Measurements from ENCODE around the gene P3H2. TPM values are rescaled to one million over a fixed set of nuclear protein-coding genes. Genes with fewer than 3 reads are reported as not detected.
"Not testable (repeated sequence)": the region's sequence is repeated elsewhere in the genome, so short reads cannot be mapped to it uniquely, and the experiment has no call there.

P3H2 gene
- total and polyA plus RNA-seq, 2 donors (not counting 1 experiment from before 2014, with no cell fraction given) = 20.5 to 21.6 TPM

DNA sequence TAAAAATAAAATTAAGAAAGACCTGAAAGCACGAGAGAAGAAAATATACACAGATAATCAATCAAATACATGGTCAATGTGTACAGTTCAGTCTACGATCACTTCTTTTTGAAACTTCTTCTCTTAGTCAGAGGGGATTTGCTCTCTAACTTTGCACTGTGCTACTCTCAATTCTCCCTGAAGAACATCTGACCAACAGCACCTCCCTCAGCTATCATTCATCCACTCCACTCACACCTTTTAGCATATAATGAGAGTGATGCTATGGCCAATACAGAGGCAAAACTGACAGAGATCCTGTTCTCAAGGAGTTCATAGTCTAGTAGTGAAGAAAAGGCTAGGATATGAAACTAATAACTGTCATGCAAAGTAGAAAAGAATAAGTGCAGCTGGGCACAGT, 45.9 kb downstream of the P3H2 start:
- TF ChIP-seq, protein P1, sequence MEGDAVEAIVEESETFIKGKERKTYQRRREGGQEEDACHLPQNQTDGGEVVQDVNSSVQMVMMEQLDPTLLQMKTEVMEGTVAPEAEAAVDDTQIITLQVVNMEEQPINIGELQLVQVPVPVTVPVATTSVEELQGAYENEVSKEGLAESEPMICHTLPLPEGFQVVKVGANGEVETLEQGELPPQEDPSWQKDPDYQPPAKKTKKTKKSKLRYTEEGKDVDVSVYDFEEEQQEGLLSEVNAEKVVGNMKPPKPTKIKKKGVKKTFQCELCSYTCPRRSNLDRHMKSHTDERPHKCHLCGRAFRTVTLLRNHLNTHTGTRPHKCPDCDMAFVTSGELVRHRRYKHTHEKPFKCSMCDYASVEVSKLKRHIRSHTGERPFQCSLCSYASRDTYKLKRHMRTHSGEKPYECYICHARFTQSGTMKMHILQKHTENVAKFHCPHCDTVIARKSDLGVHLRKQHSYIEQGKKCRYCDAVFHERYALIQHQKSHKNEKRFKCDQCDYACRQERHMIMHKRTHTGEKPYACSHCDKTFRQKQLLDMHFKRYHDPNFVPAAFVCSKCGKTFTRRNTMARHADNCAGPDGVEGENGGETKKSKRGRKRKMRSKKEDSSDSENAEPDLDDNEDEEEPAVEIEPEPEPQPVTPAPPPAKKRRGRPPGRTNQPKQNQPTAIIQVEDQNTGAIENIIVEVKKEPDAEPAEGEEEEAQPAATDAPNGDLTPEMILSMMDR (conservative IDR thresholded peaks at IDR 0.05 in 1 of 2, IDR thresholded peaks at IDR 0.05 in 1 of 2; ENCODE audit: low read depth in 1 of 2, low read length in 2 of 2) = no peak
- TF ChIP-seq EZH2 (IDR thresholded peaks at IDR 0.05; ENCODE audit: low read length, missing control alignments) = no peak
- no peak overlapping the region for H2AFZ ChIP-seq (ENCODE audit: low read length)
- no peak overlapping the region for H3K4me3 ChIP-seq (replicated peaks in 1 of 4; ENCODE audit: control extremely low read depth in 1 of 4, insufficient read depth in 1 of 4, low read depth in 3 of 4, low read length in 4 of 4)
- H3K79me2 ChIP-seq (ENCODE audit: control insufficient read depth, insufficient read depth, low read length) = no peaks in the 10 kb centered on the region
- H3K36me3 ChIP-seq (ENCODE audit: control insufficient read depth, insufficient read depth, low read length) = no peaks in the 10 kb centered on the region
- H3K9me3 ChIP-seq (ENCODE audit: control insufficient read depth, insufficient read depth, low read depth, low read length) = no peaks in the 10 kb centered on the region
- H4K20me1 ChIP-seq (ENCODE audit: control insufficient read depth, extremely low read depth, insufficient read depth, low read length) = no peaks in the 10 kb centered on the region
- no peak overlapping the region for H3K9ac ChIP-seq (ENCODE audit: insufficient read depth, low read length)
- no peak for DNase-seq (ENCODE audit: low read depth in 2 of 2)
- H3K27me3 ChIP-seq (ENCODE audit: control insufficient read depth, insufficient read depth, low read length) = no peaks in the 10 kb centered on the region
- peaks cover 18% of the 10 kb centered on the region for H3K4me1 ChIP-seq (ENCODE audit: control insufficient read depth, extremely low read depth, insufficient read depth, low read length)
- H3K4me2 ChIP-seq (ENCODE audit: extremely low read depth, insufficient read depth, low read length) = no peak overlapping the region
- no peak overlapping the region for H3K27ac ChIP-seq (ENCODE audit: insufficient read depth, low read length)

DNA sequence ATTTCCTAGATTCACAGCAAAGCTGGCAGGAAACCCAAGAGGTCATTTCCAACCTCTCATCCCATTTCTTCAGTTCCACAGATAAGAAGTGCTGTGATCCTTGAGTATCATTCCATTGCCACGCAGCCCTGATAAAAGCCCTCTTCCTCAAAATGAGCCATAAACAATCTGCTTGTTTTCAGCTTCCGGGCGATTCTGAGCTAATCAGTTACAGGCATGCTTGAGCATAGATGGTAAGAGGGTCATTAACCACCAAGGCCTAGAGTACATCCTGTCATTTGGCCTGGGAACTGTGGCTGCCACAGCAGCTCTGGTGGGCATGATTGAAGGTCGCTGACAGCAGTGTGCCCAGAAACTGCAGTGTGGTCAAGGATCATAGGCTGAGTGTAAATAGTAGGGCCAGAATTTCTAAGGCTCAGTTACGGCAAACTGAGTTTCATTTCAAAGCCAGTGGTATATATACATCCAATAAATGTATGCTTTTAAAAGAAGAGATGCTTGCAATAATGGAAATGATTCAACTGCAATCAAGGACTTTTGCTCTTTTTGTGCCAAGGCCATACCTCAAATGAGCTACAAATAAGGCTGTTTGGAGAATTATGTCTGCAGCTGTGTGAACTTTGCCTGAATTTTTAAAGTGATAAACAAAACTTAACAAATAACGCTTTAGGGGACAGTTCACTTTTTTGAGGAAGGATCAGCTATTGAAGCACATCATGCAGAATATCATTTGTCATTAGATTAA, 47.3 kb downstream of the P3H2 start:
- peak in 1 of 2 donors; percentile 64 for DNase-seq (ENCODE audit: low read depth in 2 of 2)
- Histone ChIP-seq H2AFZ (ENCODE audit: low read length) (no peak overlapping the region), H3K36me3 (ENCODE audit: control insufficient read depth, insufficient read depth, low read length) (no peaks in the 10 kb centered on the region), H3K79me2 (ENCODE audit: control insufficient read depth, insufficient read depth, low read length) (no peaks in the 10 kb centered on the region), H3K4me2 (ENCODE audit: extremely low read depth, insufficient read depth, low read length) (no peak overlapping the region), H3K4me1 (ENCODE audit: control insufficient read depth, extremely low read depth, insufficient read depth, low read length) (peaks cover 16% of the 10 kb centered on the region), H3K27me3 (ENCODE audit: control insufficient read depth, insufficient read depth, low read length) (no peaks in the 10 kb centered on the region), H4K20me1 (ENCODE audit: control insufficient read depth, extremely low read depth, insufficient read depth, low read length) (no peaks in the 10 kb centered on the region), H3K4me3 (replicated peaks in 1 of 4; ENCODE audit: control extremely low read depth in 1 of 4, insufficient read depth in 1 of 4, low read depth in 3 of 4, low read length in 4 of 4) (no peak overlapping the region), H3K9me3 (ENCODE audit: control insufficient read depth, insufficient read depth, low read depth, low read length) (no peaks in the 10 kb centered on the region), H3K9ac (ENCODE audit: insufficient read depth, low read length) (no peak overlapping the region), H3K27ac (ENCODE audit: insufficient read depth, low read length) (no peak overlapping the region)
- no peak for TF ChIP-seq EZH2 (IDR thresholded peaks at IDR 0.05; ENCODE audit: low read length, missing control alignments)
- TF ChIP-seq, protein P1 (conservative IDR thresholded peaks at IDR 0.05 in 1 of 2, IDR thresholded peaks at IDR 0.05 in 1 of 2; ENCODE audit: low read depth in 1 of 2, low read length in 2 of 2) = no peak

DNA sequence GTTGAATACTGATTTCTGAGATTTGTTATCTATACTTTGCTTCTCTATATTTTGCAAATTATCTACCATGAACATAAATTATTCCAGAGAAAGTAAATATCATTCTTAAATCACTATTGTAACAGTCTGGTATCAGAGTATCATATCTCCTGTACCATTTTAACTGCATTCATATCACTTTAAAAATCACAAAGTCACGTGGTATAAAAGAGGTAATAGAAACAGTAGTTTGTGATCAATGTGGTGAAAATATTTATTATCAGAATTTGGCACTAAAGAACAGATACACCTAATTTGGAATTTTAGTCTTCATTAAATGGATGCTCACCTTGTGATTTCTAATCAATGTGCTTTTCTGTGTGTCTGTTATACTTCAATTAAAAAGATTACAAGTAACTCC, 47.8 kb downstream of the P3H2 start:
- H3K4me1 ChIP-seq (ENCODE audit: control insufficient read depth, extremely low read depth, insufficient read depth, low read length) = peaks cover 14% of the 10 kb centered on the region
- no peaks in the 10 kb centered on the region for H3K79me2 ChIP-seq (ENCODE audit: control insufficient read depth, insufficient read depth, low read length)
- H3K27ac ChIP-seq (ENCODE audit: insufficient read depth, low read length) = no peak overlapping the region
- no peak overlapping the region for H3K4me2 ChIP-seq (ENCODE audit: extremely low read depth, insufficient read depth, low read length)
- no peak overlapping the region for H2AFZ ChIP-seq (ENCODE audit: low read length)
- H4K20me1 ChIP-seq (ENCODE audit: control insufficient read depth, extremely low read depth, insufficient read depth, low read length) = no peaks in the 10 kb centered on the region
- no peak overlapping the region for H3K4me3 ChIP-seq (replicated peaks in 1 of 4; ENCODE audit: control extremely low read depth in 1 of 4, insufficient read depth in 1 of 4, low read depth in 3 of 4, low read length in 4 of 4)
- H3K36me3 ChIP-seq (ENCODE audit: control insufficient read depth, insufficient read depth, low read length) = no peaks in the 10 kb centered on the region
- DNase-seq (ENCODE audit: low read depth in 2 of 2) = no peak
- H3K9ac ChIP-seq (ENCODE audit: insufficient read depth, low read length) = no peak overlapping the region
- no peaks in the 10 kb centered on the region for H3K27me3 ChIP-seq (ENCODE audit: control insufficient read depth, insufficient read depth, low read length)
- H3K9me3 ChIP-seq (ENCODE audit: control insufficient read depth, insufficient read depth, low read depth, low read length) = no peaks in the 10 kb centered on the region
- no peak for TF ChIP-seq EZH2 (IDR thresholded peaks at IDR 0.05; ENCODE audit: low read length, missing control alignments)
- TF ChIP-seq, protein P1 (conservative IDR thresholded peaks at IDR 0.05 in 1 of 2, IDR thresholded peaks at IDR 0.05 in 1 of 2; ENCODE audit: low read depth in 1 of 2, low read length in 2 of 2) = no peak

DNA sequence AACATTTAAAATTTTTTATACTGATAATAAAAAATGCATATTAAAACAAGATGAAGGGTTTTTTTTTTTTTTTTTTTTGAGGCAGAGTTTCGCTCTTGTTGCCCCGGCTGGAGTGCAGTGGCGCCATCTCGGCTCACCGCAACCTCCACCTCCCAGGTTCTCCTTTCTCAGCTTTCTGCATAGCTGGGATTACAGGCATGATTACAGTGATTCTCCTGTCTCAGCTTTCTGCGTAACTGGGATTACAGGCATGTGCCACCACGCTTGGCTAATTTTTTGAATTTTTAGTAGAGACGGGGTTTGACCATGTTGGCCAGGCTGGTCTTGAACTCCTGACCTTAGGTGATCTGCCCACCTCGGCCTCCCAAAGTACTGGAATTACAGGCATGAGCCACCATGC, 48.8 kb downstream of the P3H2 start:
- not testable (repeated sequence) for H3K27ac ChIP-seq (ENCODE audit: insufficient read depth, low read length); H3K4me1 ChIP-seq (ENCODE audit: control insufficient read depth, extremely low read depth, insufficient read depth, low read length); H3K4me2 ChIP-seq (ENCODE audit: extremely low read depth, insufficient read depth, low read length); DNase-seq (ENCODE audit: low read depth in 2 of 2); H3K36me3 ChIP-seq (ENCODE audit: control insufficient read depth, insufficient read depth, low read length); H3K9me3 ChIP-seq (ENCODE audit: control insufficient read depth, insufficient read depth, low read depth, low read length); H3K4me3 ChIP-seq (replicated peaks in 1 of 4; ENCODE audit: control extremely low read depth in 1 of 4, insufficient read depth in 1 of 4, low read depth in 3 of 4, low read length in 4 of 4); H3K27me3 ChIP-seq (ENCODE audit: control insufficient read depth, insufficient read depth, low read length); H4K20me1 ChIP-seq (ENCODE audit: control insufficient read depth, extremely low read depth, insufficient read depth, low read length); H2AFZ ChIP-seq (ENCODE audit: low read length); H3K9ac ChIP-seq (ENCODE audit: insufficient read depth, low read length); H3K79me2 ChIP-seq (ENCODE audit: control insufficient read depth, insufficient read depth, low read length)
